T-helper 2 cell treated with Interferon-gamma antibody and Interleukin-4, amounts not matched to agents 100 ng/mL and 5 ng/mL, for 36 hours (primary cell): Measurements from ENCODE around the gene CHRNA7. TPM values are rescaled to one million over a fixed set of nuclear protein-coding genes. Genes with fewer than 3 reads are reported as not detected.

Source experiments
- intact Hi-C: fragments of 100-400 bp; cut with micrococcal nuclease; formaldehyde crosslinking; loops from one replicate; pipeline ENCODE4 v1.15.1; 2023
- total RNA-seq: library from RNA; stranded (reverse); gene quantifications from 2 replicates; pipeline ENCODE4 v1.2.3, GENCODE V29; 2022

Gene CHRNA7
- total RNA-seq, 1 donor from 2014 or later = not detected

DNA sequence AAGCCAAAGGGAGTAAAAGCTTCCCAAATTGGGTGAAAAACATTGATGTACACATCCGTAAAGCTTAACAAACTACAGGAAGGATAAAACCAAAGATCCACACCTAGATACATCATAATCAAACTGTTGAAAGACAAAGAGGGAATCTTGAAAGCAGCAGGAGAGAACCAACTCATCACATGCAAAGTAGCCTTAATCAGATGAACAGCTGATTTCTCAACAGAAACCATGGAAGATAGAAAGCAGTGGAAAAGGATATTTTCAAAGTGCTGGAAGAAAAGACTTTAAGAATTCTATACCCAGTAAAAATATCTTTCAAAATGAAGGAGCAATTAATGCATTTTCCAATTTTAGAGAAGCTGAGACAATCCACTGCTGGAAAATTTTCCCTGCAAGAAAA, 36.8 kb downstream of the CHRNA7 start:
- intact Hi-C loops = no loop called here

DNA sequence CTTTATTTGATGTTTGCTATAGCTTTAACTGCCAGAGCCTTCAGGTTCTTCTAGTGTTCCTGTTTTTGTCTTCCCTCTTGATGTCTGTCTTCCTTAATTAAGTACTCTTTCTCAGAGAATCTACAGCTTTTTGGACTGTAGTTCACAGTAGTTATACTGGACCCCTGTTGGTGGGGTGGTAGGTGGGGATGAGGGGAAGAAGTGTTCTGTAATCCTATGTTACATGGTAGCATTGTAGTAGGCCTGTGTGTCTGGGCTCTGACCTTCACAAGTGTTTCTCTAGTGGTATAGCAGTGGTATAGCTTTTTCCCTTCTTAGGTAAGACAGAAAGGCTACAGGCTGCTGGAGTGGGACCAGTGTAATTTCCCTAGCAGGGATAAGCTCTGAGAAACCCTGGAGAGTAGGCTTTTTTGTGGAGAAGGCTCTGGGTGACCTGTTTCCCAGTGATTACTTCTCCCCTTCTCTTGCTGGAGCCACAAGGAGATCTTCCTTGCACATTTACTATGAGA, 59.6 kb downstream of the CHRNA7 start:
- intact Hi-C loops = no loop called here

DNA sequence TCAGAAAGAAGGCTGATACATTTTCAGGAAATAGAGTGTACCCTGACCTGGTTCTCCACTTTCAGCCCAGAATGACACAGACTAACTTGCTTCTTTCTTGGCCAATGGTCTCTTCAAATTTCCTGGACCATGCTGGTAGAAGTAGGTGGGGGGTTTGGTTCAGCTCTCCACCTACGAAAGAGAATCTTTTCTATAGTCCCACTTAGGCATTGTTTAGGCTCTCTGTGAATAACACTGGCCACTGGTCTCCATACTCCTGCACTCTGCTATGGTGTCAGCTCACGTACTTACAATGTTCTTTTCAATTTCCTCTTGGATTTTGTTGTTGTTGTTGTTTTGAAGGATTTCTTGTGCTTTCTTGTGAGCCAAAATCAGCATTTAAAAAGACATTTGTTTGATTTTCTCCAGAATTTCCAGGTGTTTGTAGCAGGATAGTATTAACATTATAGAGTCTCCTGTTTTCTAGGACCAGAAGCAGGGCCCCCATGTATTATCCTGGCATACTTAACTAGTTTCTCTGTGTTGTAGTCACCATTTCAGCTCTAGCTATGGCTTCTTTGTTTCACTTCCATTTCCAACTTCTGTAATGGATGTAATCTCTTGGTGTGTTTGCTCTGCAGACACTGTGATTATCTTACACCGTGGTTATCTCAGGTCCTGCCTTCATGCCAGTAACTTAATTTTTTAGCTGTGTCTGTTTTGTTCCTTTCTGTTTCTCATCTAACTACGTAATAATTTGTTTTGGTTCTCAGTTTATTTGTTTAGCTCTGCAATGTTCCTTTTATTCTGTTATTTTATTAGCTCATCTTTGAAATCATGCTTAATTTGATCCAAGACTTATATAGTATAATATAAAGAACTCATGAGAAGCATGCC, 61.4 kb downstream of the CHRNA7 start:
- intact Hi-C loops = no loop called here

DNA sequence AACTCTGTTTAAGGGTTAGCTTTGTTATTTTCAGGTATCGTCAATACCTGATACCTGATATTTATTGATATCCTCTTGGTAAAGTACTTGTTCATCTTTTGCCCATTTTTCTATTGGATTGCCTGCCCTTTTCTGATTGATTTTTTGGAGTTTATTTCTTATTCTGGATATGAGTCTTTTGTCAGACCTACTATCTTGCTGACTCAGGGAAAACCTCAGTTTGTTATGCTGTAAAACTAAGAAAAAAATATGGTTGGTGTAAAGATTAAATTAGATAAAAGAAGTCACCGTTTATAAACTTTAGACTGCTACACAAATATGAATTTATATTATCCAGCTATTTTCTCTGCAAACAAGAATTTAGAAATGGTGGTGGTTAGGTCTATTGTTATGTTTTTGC, 65.9 kb downstream of the CHRNA7 start:
- intact Hi-C loops = no loop called here

DNA sequence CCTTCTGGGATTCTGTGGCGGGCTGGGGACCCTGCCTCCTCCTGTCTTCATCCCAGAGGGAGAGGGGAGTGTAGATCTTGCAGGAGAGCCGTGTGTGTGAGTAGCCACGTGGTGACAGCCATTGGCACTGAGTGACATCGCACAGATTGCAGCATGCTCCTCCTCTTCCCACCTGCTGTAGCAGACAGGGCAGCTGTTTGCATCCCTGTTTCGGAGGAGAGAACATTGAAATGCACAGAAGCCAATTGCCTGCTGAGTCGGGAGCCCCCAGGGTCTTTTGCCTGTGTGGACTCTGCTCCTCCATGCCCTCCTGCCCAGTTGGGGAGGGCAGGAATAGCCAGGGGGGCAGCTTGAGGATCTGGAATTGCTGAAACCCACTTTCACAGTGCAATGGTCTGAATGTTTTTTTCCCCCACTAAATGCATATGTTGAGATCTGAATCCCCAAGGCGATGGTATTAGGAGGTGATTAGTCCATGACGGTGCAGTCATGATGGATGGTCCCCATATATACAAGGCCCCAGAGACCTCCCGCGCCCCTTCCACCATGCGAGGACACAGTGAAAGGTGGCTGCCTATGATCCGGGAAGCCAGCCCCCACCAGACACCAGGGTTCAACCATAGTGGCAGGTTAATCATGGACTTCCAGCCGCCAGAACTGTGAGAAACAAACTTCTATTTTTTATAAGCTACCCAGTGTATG, 66.8 kb downstream of the CHRNA7 start:
- intact Hi-C loops = no loop called here

DNA sequence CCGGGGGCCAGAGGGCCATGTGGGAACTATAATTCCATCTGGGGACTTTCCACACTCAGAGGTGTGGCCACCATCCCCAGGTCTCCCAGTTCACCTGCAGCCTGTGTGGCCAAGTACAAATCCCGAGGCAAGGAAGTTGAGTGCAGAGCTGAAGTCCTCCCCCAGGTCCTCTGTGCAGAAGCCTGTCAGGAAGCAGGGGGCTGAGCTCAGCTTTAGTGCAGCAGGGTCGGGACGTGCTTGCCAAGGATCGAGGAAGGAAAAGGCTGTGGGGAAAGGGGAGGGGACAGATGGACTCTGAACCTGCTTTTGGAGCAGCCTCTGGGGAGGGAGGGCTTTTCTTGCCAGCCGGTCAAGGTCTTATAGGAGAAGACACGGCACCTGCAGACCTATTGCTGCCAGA, 67.7 kb downstream of the CHRNA7 start:
- intact Hi-C loops = no loop called here

DNA sequence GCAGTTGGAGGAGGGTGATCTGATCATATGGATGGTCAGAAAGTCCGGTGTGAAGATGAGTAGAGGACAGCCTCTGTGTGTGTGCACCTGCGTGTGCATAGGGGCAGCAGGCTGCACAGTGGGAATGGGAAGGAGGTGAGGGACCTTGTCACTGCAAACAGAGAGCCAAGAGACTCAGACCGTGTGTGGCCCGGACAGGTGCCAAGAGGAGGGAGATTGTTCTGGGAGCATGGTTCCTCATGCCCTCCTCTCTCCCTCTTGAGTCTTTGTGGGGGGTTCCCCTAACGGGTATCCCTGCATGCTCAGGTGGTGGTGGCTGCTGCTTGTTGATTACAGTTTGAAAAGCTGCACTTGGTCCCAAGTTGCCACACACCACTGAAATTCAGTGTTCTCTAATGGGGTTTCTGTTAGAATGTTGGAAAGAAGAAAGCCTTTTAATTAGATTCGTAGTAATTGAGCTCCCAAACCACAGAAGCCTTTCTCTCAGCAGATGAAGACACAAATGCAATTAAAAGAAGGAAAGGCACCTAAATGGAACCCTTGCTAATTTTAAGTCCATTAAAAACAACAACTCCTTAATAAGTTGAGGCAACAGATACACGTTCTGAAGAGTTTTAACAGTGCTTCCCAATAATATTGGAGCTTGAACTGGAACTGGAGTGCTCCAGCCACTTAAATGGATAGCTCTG, 68.9 kb downstream of the CHRNA7 start:
- intact Hi-C loops = no loop called here

DNA sequence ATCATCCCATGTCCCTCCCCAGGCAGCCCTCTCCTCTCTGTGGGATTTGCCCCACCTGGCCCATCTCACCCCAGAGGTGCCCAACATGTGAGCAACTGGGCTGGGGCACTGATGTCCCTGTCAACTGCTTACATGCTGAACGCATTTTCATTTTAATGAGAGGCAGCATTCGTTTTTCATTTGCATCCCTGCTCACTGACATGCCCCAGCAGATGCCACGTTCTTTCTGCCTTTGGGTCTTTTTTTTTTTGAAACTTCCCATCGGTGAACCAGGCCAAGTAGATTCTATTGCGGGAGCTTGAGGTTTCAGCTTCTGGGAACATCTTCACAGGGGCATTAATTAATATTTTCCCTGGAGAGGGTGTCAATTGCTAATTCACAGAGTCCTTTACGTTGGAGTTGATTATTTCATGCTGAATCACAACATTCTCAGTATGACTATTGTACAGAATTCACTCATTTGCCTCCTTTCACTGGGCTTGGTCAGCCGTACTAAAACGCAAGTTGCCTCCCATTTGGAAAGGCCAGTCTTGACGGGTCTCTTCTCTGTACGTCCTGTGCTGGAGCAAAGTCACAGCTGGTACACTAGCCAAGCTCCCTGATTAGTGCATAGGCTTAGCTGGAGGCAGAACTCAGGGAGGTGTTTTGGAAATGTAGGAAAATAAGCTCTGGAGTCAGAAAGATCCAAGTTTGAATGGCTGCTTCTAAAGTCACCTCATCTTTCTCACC, 69.8 kb downstream of the CHRNA7 start:
- intact Hi-C loops = no loop called here

DNA sequence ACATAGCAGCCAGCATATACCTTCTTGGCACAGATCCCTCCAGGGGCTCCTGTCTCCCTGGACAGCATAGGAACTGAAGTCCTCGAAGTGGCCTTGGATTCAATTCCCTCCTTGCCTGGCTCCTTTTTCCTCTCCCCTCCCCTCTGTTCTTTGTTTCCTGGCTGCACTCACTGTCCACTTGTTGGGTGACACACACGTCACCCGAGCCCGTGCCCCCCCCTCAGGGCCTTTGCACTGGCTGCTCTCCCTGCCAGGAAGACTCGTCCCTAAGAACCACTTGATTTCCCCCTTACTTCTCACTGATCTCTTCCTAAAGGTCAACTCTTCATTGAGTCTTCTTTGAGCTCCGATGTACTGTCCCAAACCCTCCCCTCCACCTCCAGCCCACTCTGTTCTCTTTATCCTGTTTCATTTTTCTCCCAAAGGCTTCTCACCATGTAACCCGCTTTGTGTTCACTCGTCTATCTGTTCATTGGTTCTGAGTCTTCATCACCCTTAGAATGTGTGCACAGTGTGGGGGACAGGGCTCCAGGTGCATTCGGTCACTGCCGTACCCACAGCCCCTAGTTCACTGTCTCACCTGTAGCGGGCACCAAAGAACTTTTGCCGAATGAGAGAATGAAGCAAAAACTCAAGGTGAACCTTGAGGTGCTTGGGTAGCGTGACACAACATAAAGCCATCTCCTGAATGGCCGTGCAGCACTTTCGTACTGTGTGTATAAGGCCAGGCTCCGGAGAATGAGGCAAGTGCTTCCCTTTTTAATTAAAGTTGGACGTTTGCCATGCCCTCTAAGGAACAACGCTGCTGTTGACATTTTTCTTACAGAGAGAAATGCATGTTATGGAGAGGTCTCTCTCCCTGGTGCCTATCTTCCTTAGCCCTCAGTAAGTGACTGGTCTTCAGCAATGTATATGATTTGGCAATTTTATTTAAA, 74.0 kb downstream of the CHRNA7 start:
- intact Hi-C loops = no loop called here

DNA sequence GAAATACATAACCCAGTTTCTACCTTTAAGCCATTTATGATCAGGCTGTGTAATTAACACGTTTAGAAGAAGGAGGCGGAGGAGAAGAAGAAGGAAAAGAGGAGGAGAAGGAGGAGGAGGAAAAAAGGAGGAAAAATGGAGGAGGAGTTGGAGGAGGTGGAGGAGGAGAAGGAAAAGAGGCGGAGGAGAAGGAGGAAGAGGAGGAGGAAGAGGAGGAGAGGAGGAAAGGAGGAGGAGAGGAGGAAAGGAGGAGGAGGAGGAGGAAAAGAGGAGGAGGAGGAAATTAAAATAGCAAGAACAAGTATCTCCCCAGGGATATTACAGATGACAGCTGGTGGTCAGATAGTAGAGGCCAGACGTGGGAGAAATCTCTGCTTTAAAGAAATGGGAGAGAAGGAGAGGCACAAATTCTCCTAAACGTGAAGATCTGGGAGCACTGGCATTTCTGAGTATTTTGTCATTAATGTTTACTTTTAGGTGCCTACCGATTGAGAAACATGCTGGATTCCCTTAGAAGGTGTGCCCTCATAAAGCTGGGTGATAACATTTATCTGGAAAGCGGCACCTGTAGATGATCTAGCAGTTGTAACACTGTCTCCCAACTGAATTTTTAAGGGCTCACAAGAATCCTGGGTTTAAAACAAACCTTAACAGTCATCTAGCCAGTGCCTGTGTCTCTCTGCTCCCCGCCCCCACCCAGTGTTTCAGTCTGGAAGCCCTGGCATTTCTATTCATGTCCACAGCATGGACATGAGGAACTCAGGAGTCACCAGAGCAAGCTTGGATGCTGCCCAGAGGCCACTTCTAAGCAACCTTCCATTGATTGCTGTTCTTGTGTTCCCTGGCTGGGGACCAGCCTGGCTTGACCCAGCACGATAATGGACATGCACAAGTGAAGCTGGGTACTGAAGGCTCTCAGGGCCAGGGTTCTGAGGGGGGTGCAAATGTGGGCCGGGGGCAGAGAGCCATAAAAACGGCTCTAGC, 75.2 kb downstream of the CHRNA7 start:
- intact Hi-C loops = no loop called here

DNA sequence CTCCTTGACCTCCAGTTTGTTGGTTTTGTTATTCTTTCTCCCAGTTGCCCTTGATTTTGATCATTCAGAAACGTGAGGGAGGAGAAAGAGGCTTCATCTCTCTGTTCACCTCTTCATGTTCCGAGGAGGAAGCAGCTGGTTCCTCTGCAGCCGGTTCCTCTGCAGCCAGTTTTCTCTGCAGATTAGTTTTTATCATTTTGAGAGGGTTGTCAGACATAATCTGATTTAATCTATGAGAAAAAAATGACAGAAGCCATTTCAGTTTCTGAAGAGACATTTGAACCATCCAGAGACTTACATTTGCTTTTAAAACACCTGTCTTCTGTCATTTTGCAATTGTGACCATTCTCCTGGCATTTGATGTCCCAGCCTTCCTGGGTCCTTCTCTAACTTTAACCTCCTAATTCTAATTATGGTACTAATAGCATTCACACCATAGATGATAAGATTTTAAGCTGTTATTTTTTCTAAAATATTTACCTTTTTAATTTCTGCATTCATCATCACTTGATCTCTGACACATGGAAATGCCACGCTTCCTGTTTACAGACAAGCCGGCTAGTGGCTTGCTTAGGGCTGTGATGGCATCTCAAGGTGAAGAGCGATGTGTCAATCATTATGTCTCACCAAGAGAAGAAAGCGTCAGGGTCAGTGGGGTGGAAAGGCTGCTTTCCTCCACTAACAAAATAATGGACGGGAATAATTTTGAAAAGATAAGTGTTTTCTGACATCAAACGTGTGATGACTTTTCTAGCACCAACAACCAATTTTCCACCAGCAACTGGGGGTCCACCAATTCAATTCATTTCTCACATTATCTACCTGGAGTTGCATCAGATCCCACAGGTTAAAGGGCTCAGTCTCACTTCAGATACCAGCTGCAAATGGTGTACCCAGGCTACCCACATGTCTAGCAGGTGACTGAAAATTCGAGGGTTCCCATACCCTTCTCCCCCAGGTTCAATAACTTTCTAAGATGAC, 76.4 kb downstream of the CHRNA7 start:
- intact Hi-C loops = no loop called here

DNA sequence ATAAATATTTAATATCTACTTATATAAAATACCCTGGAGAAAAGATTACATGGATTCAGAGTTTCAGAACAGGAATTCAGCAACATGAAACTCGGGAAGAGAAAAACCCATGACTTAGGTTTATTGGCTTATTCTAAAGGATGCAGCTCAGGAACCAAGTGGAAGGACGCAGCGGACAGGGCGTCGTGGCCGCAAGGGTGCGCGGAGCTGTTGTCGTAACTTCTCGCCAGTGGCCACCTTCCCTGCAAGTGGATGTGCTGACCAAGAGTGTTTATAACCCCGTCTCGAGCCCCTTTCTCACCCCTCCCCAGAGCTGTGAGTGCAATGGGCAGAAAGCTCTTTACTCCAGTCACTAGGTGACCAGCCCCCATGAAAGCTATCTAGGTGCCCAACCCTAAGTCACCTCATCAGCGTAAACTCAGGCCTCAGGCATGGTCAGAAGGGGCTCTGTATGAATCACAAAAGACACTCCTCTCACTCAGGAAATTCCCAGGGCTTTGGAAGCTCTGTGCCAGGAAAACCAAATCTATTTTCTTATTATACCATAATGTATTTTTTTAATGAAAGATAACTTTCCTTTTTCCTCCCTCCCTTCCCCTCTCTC, 77.3 kb downstream of the CHRNA7 start:
- intact Hi-C loops = no loop called here

DNA sequence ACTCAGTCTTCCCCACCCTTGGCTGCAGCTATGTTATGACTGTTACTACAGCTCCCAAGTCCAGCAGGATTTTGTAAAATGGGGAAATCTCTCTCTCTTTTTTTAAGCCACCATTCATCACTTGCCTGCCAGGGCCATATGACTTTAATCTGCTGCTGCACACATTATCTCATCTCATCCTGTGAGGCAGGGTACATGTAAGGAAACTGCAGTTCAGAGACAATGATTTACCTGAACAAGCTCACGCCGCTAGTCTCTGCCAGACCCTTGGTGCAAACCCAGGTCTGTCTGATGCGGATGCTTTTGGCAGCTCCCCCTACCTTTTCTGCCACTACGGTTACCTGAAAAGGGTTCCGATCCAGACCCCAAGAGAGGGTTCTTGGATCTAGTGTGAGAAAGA, 78.3 kb downstream of the CHRNA7 start:
- intact Hi-C loops = no loop called here

DNA sequence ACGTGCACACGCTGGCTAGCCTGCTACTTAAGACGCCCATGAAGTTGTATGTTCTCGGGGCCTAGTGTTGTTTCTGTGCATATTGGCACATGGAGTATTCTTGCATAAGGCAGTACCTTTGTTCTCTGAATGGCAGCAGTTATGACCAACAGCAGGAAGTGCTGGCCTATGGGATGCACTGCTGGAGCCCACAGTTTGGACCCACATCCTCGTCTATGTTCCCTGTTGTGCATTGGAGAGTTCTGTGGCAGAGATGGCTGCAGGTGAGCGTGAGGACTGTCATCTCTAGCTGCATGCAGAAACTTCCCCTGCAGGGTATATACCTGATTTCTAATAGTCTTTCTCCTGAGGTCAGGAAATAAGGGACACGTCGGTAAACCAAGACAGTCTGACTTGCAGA, 81.8 kb downstream of the CHRNA7 start:
- intact Hi-C loops = no loop called here

DNA sequence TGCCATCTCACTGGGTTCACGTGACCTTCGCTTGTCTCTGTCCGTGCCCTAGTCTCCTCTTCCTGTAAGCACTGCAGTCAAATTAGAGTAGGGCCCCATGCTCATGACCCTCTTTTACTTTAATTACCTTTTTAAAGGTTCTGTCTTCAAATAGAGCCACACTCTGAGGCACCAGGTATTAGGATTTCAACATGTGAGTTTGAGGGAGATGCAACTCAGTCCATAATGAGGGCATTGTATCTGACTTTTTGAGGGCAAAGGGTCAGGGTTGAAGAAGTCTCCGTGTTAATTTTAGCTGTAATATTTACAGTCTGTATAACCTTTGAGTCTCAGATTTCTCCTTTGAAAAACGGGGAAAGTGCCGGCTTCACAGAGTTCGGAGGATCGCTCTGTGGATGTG, 82.9 kb downstream of the CHRNA7 start:
- intact Hi-C loops = no loop called here

DNA sequence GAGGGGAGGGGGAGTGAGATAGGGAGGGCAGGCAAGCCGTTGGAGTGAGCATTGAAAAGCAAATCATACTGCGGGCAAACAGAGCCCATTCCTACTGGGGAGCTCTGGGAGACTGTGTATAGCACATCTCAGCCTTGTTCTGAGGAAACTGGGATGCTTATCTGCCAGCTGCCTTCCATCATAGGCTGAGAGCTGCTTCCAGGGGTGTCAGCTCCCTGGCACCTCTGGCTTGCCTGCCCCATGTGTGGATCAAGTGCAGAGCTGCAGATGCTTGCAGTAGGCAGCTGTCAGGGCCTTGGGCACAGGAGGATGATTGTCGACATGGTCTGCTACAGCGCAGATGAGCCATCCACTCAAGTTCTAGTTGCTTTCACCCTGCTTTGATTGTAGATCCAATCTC, 86.8 kb downstream of the CHRNA7 start:
- intact Hi-C loops = no loop called here

DNA sequence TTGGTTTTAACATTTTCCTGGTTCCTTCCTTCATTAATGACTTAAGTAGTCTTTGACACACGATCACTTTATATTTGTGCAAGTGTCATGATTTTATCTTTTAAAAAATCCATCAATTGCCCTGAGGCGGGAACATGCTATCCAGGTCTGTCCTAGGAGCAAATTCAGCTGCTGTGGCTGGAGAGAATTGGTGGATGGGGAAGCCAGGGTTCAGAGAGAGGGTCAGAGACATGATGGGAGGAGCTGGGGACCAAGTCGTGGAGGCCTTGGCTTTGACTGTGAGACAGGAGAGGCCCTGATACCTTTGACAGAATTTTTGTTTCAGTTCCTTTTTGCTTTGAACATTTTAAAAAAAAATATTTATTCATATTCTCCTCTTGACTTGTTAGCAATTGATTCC, 89.0 kb downstream of the CHRNA7 start:
- intact Hi-C loops = no loop called here
